Large intestine (tissue), 3 donors: ENCODE data around the gene FAM50A. TPM values are rescaled to one million over a fixed set of nuclear protein-coding genes. Genes with fewer than 3 reads are reported as not detected.

ENCODE experiments used
- DNase-seq, 2 donors: peaks; one replicate each; pipeline versions ENCODE4 v3.0.0 to v3.0.0-alpha.2; 2013
- H3K27ac ChIP-seq: one replicate; pipeline ENCODE4 v1.5.1; 2013; ENCODE audit warnings: low read length
- H3K27me3 ChIP-seq: 2 replicates; pipeline ENCODE4 v1.6.1; 2013; ENCODE audit warnings: low read length; ENCODE audit not compliant: control insufficient read depth, insufficient read depth
- H3K36me3 ChIP-seq: 2 replicates; pipeline ENCODE4 v1.6.1; 2013; ENCODE audit warnings: low read length; ENCODE audit not compliant: control insufficient read depth, insufficient read depth
- H3K4me1 ChIP-seq: one replicate; pipeline ENCODE4 v1.6.1; 2013; ENCODE audit warnings: low read length; ENCODE audit not compliant: control insufficient read depth, insufficient read depth
- H3K4me3 ChIP-seq: one replicate; pipeline ENCODE4 v1.5.1; 2013; ENCODE audit warnings: low read length
- H3K9me3 ChIP-seq: one replicate; pipeline ENCODE4 v1.6.1; 2013; ENCODE audit warnings: mild to moderate bottlenecking, low read depth, low read length, moderate library complexity; ENCODE audit not compliant: control insufficient read depth
- WGBS: methylation state at CpG from one replicate; pipeline ENCODE4 v1.1.5; 2013; ENCODE audit warnings: low lambda C conversion rate; ENCODE audit not compliant: insufficient coverage; 5-methylcytosine and 5-hydroxymethylcytosine counted together
- polyA plus RNA-seq: library from polyadenylated mRNA; unstranded; fragments of 120-200 nt; gene quantifications from one replicate; pipeline ENCODE4 v1.2.1, GENCODE V29; 2013

Gene FAM50A
- polyA plus RNA-seq, 1 donor, result 71.3 TPM

- WGBS, result no CpG with 5 or more reads among the region's 8 CpGs
- Histone ChIP-seq H3K4me3 (no peak overlapping the region), H3K27ac (no peak overlapping the region), H3K4me1 (peaks cover 13% of the 10 kb centered on the region), H3K9me3 (no peaks in the 10 kb centered on the region), H3K27me3 (no peaks in the 10 kb centered on the region), H3K36me3 (peaks cover 7% of the 10 kb centered on the region)
- no peak for DNase-seq
These were observed 30.8 kb upstream of the FAM50A start for GRCh38 chrX:154413142-154413541.

GRCh38 chrX:154417157-154417556 is 26.8 kb upstream of the FAM50A start:
- H3K27me3 ChIP-seq, result no peaks in the 10 kb centered on the region
- WGBS, result no CpG with 5 or more reads among the region's 7 CpGs
- no peaks in the 10 kb centered on the region for H3K9me3 ChIP-seq
- peaks cover 6% of the 10 kb centered on the region for H3K4me1 ChIP-seq
- no peak overlapping the region for H3K4me3 ChIP-seq
- peaks cover 9% of the 10 kb centered on the region for H3K36me3 ChIP-seq
- H3K27ac ChIP-seq, result no peak overlapping the region
- no peak for DNase-seq

GRCh38 chrX:154419189-154419588 is 24.8 kb upstream of the FAM50A start:
- Histone ChIP-seq H3K4me1 (no peaks in the 10 kb centered on the region), H3K27ac (no peak overlapping the region), H3K36me3 (peaks cover 2% of the 10 kb centered on the region), H3K9me3 (no peaks in the 10 kb centered on the region), H3K27me3 (no peaks in the 10 kb centered on the region), H3K4me3 (no peak overlapping the region)
- WGBS, result no CpG with 5 or more reads among the region's 8 CpGs
- no peak for DNase-seq

GRCh38 chrX:154419688-154420401 is 24.1 kb upstream of the FAM50A start:
- Histone ChIP-seq H3K4me3 (no peak overlapping the region), H3K36me3 (peaks cover 2% of the 10 kb centered on the region), H3K9me3 (no peaks in the 10 kb centered on the region), H3K27ac (no peak overlapping the region), H3K27me3 (no peaks in the 10 kb centered on the region), H3K4me1 (no peaks in the 10 kb centered on the region)
- no CpG with 5 or more reads among the region's 19 CpGs for WGBS
- no peak for DNase-seq

DNA sequence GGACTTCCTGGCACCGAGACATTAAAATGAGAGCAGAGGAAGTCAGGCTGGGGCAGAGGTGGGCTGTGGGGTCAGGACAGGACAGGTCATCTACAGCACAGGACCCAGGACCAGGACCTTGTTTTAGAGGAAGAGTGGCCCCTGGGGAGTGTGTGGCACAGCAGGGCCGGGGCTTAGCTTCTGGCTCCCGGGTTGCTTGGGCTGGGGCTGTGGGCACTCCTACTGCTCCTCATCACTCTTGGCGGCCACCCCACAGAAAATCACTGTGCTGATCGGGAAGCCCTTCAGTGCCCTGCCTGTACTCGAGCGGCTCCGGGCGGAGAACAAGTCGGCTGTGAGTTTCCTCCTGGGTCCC is 23.6 kb upstream of the FAM50A start:
- H3K27ac ChIP-seq, result no peak overlapping the region
- no peak overlapping the region for H3K4me3 ChIP-seq
- H3K27me3 ChIP-seq, result no peaks in the 10 kb centered on the region
- H3K9me3 ChIP-seq, result no peaks in the 10 kb centered on the region
- no peak for DNase-seq
- H3K4me1 ChIP-seq, result no peaks in the 10 kb centered on the region
- H3K36me3 ChIP-seq, result peaks cover 2% of the 10 kb centered on the region
- WGBS, result no CpG with 5 or more reads among the region's 10 CpGs

- H3K9me3 ChIP-seq, result no peaks in the 10 kb centered on the region
- DNase-seq, result no peak
- H3K27ac ChIP-seq, result peak overlapping the region; percentile 23
- H3K27me3 ChIP-seq, result no peaks in the 10 kb centered on the region
- no peak overlapping the region for H3K4me3 ChIP-seq
- H3K36me3 ChIP-seq, result peaks cover 14% of the 10 kb centered on the region
- WGBS, result no CpG with 5 or more reads among the region's 13 CpGs
- H3K4me1 ChIP-seq, result peaks cover 8% of the 10 kb centered on the region
These were observed 16.8 kb upstream of the FAM50A start for GRCh38 chrX:154426916-154427770.

DNA sequence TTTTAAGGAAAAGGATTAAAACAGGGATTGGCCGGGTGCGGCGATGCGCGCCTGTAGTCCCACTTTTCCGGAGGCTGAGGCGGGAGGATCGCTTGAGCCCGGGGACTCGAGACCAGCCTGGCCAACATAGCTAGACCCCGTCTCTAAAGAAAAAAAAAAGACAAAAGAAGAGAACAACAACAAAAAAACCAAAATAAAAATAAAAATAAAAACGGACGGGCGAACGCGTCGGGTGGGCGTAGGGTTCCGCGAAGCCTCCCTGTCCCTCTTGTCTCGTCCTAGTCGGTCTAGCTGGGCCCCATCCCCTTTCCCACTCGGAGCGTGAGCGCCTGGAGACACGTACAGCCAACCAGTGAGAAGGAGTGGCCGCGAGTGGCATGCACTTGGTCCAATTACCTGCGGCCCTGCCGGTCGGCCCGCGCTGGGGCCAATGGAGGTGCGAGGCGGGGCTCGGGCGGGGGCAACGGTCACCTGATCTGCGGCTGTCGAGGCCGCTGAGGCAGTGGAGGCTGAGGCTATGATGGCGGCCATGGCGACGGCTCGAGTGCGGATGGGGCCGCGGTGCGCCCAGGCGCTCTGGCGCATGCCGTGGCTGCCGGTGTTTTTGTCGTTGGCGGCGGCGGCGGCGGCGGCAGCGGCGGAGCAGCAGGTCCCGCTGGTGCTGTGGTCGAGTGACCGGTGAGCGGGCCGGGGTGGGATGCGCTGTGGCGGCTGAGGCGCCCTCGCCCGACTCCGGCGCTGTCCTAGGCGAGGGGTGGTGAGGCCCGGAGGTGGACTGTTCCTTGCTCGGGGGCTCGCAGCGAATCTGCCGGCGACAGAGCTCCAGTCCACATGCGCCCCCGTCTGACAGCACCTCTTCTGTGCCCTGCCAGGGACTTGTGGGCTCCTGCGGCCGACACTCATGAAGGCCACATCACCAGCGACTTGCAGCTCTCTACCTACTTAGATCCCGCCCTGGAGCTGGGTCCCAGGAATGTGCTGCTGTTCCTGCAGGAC is 15.5 kb upstream of the FAM50A start, which contains the start of gene ATP6AP1:
ATP6AP1 (plus strand) TSS at position 502 of the 996 bp plus-strand sequence; CDS start at position 518, 16 bp downstream.
- H3K9me3 ChIP-seq, result no peaks in the 10 kb centered on the region
- peaks cover 8% of the 10 kb centered on the region for H3K4me1 ChIP-seq
- WGBS, result no CpG with 5 or more reads among the region's 87 CpGs

GRCh38 chrX:154429711-154430110 is 14.2 kb upstream of the FAM50A start:
- Histone ChIP-seq H3K27ac (no peak overlapping the region), H3K27me3 (no peaks in the 10 kb centered on the region), H3K4me1 (peaks cover 8% of the 10 kb centered on the region), H3K9me3 (no peaks in the 10 kb centered on the region), H3K4me3 (peak overlapping the region; percentile 71), H3K36me3 (peaks cover 32% of the 10 kb centered on the region)
- WGBS, result no CpG with 5 or more reads among the region's 2 CpGs
- DNase-seq, result no peak

More for the DNA sequence above, 15.5 kb upstream of the FAM50A start, which contains the start of gene ATP6AP1:
- H3K27me3 ChIP-seq, result no peaks in the 10 kb centered on the region
- peak within 1 kb of the TSS; percentile 58 for H3K27ac ChIP-seq
- H3K36me3 ChIP-seq, result peaks cover 23% of the 10 kb centered on the region
- H3K4me3 ChIP-seq, result peak within 1 kb of the TSS; percentile 71
- peak; percentile 87 to 93 for DNase-seq

GRCh38 chrX:154430479-154430878 is 13.5 kb upstream of the FAM50A start:
- Histone ChIP-seq H3K27me3 (no peaks in the 10 kb centered on the region), H3K4me3 (no peak overlapping the region), H3K9me3 (no peaks in the 10 kb centered on the region), H3K27ac (no peak overlapping the region), H3K4me1 (peaks cover 8% of the 10 kb centered on the region), H3K36me3 (peaks cover 39% of the 10 kb centered on the region)
- WGBS, result no CpG with 5 or more reads among the region's 6 CpGs
- no peak for DNase-seq

DNA sequence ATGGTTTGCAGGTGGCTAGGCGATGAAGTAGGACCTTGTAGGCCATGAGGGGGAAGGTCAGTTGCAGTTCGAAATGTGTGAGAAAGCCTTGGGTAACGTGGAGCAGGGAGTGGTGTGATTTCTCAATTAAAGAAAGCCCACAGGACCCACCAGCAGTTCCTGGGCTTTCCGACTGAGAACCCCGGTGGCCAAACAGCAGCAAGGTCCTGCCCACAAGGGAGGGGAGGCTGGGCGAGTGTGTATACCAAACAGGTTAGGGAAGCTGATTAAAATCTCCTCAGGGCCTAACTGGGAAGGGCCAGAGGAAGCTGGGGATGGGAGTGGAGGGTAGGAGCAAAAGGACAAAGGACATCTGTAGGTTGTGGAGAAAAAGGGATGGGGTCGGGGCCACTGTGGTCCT is 13.0 kb upstream of the FAM50A start:
- no peaks in the 10 kb centered on the region for H3K27me3 ChIP-seq
- H3K36me3 ChIP-seq, result peaks cover 42% of the 10 kb centered on the region
- H3K4me1 ChIP-seq, result peaks cover 8% of the 10 kb centered on the region
- H3K4me3 ChIP-seq, result no peak overlapping the region
- no peak overlapping the region for H3K27ac ChIP-seq
- WGBS, result no CpG with 5 or more reads among the region's 7 CpGs
- H3K9me3 ChIP-seq, result no peaks in the 10 kb centered on the region
- DNase-seq, result no peak
